Adrenal gland (tissue), 5 donors: ENCODE measurements around the gene NLK.

ENCODE experiments used
- CTCF ChIP-seq, 6 experiments: fragments of 450-650 bp in 4 of 6; fragments of 200-600 bp in 2 of 6; sonication (generic) in 1 of 6; IDR thresholded peaks; 1 replicate in 5 of 6; 2 replicates in 1 of 6; pipeline versions ENCODE4 v1.5.1 to v1.8.0; 2016 to 2021; ENCODE audit warnings: antibody characterized with exemption in 6 of 6, mild to moderate bottlenecking in 2 of 6, moderate library complexity in 1 of 6
- POLR2A ChIP-seq, 2 donors: fragments of 450-650 bp; IDR thresholded peaks; one replicate each; pipeline ENCODE4 v1.6.1; 2017; ENCODE audit warnings: antibody characterized with exemption in 2 of 2, mild to moderate bottlenecking in 2 of 2, moderate library complexity in 1 of 2
- donor health status: DM: no; HTN: no; CAD: no.

GRCh38 chr17:28085766-28086165 is 43.3 kb downstream of the NLK start:
- TF ChIP-seq CTCF (IDR thresholded peaks at IDR 0.05) (no peak), POLR2A (IDR thresholded peaks at IDR 0.05) (no peak)
